Parathyroid adenoma (tissue), 2 donors: Measurements from ENCODE around the gene PYGO1.

Source experiments
- H2AFZ ChIP-seq: fragments of 300-600 bp; sonication (generic); one replicate; pipeline ENCODE4 v1.7.0; 2017; ENCODE audit warnings: antibody characterized with exemption, mild to moderate bottlenecking
- H3K27ac ChIP-seq: fragments of 300-600 bp; sonication (generic); one replicate; pipeline ENCODE4 v1.7.0; 2017
- H3K27me3 ChIP-seq: fragments of 300-600 bp; sonication (generic); one replicate; pipeline ENCODE4 v1.7.0; 2017; ENCODE audit warnings: low read length; ENCODE audit not compliant: control insufficient read depth, insufficient read depth
- H3K36me3 ChIP-seq: fragments of 300-600 bp; sonication (generic); one replicate; pipeline ENCODE4 v1.7.0; 2017; ENCODE audit warnings: low read length; ENCODE audit not compliant: control insufficient read depth, insufficient read depth
- H3K4me1 ChIP-seq: fragments of 300-600 bp; sonication (generic); one replicate; pipeline ENCODE4 v1.7.0; 2017; ENCODE audit warnings: control low read depth
- H3K4me2 ChIP-seq: fragments of 300-600 bp; sonication (generic); one replicate; pipeline ENCODE4 v1.7.0; 2017; ENCODE audit warnings: low read length
- H3K4me3 ChIP-seq: fragments of 300-600 bp; sonication (generic); one replicate; pipeline ENCODE4 v1.7.0; 2017; ENCODE audit warnings: low read depth, low read length
- H3K79me2 ChIP-seq: fragments of 300-600 bp; sonication (generic); one replicate; pipeline ENCODE4 v1.7.0; 2017; ENCODE audit warnings: control low read depth
- H3K9ac ChIP-seq: fragments of 300-600 bp; sonication (generic); one replicate; pipeline ENCODE4 v1.7.0; 2017; ENCODE audit warnings: mild to moderate bottlenecking
- H3K9me3 ChIP-seq: fragments of 300-600 bp; sonication (generic); one replicate; pipeline ENCODE4 v1.7.0; 2017; ENCODE audit warnings: low read length; ENCODE audit not compliant: control insufficient read depth
- TF ChIP-seq, protein P1 (sequence below): fragments of 300-600 bp; sonication (generic); IDR thresholded peaks from one replicate; pipeline ENCODE4 v1.7.0; 2017; ENCODE audit warnings: antibody characterized with exemption, mild to moderate bottlenecking
- donor health status: primary hyperparathyroidism.

PYGO1 gene

GRCh38 chr15:55590788-55591187 is 2.6 kb upstream of the PYGO1 start:
- Histone ChIP-seq H3K9me3 (no peaks in the 10 kb centered on the region), H3K79me2 (peaks cover 5% of the 10 kb centered on the region), H3K4me1 (no peaks in the 10 kb centered on the region), H3K27ac (no peak overlapping the region), H3K4me3 (no peak overlapping the region), H3K9ac (no peak overlapping the region), H3K27me3 (no peaks in the 10 kb centered on the region), H2AFZ (no peak overlapping the region), H3K4me2 (no peak overlapping the region), H3K36me3 (no peaks in the 10 kb centered on the region)
- TF ChIP-seq, protein P1, sequence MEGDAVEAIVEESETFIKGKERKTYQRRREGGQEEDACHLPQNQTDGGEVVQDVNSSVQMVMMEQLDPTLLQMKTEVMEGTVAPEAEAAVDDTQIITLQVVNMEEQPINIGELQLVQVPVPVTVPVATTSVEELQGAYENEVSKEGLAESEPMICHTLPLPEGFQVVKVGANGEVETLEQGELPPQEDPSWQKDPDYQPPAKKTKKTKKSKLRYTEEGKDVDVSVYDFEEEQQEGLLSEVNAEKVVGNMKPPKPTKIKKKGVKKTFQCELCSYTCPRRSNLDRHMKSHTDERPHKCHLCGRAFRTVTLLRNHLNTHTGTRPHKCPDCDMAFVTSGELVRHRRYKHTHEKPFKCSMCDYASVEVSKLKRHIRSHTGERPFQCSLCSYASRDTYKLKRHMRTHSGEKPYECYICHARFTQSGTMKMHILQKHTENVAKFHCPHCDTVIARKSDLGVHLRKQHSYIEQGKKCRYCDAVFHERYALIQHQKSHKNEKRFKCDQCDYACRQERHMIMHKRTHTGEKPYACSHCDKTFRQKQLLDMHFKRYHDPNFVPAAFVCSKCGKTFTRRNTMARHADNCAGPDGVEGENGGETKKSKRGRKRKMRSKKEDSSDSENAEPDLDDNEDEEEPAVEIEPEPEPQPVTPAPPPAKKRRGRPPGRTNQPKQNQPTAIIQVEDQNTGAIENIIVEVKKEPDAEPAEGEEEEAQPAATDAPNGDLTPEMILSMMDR = no peak

- no peak overlapping the region for H3K27ac ChIP-seq
- H3K4me2 ChIP-seq = no peak overlapping the region
- no peak overlapping the region for H3K9ac ChIP-seq
- H3K4me1 ChIP-seq = no peaks in the 10 kb centered on the region
- H2AFZ ChIP-seq = no peak overlapping the region
- no peaks in the 10 kb centered on the region for H3K27me3 ChIP-seq
- H3K79me2 ChIP-seq = peaks cover 5% of the 10 kb centered on the region
- TF ChIP-seq, protein P1 = no peak
- no peaks in the 10 kb centered on the region for H3K36me3 ChIP-seq
- H3K4me3 ChIP-seq = no peak overlapping the region
- H3K9me3 ChIP-seq = no peaks in the 10 kb centered on the region
Measured at GRCh38 chr15:55589287-55589686, 1.1 kb upstream of the PYGO1 start.

- Histone ChIP-seq H3K27me3 (no peaks in the 10 kb centered on the region), H3K4me2 (peak overlapping the region; percentile 74), H3K4me1 (no peaks in the 10 kb centered on the region), H2AFZ (peak overlapping the region; percentile 84), H3K36me3 (no peaks in the 10 kb centered on the region), H3K9me3 (no peaks in the 10 kb centered on the region), H3K27ac (peak overlapping the region; percentile 67), H3K9ac (no peak overlapping the region), H3K4me3 (peak overlapping the region; percentile 55), H3K79me2 (peaks cover 5% of the 10 kb centered on the region)
- TF ChIP-seq, protein P1 = no peak
Measured at GRCh38 chr15:55588815-55589115, 620 bp upstream of the PYGO1 start.

DNA sequence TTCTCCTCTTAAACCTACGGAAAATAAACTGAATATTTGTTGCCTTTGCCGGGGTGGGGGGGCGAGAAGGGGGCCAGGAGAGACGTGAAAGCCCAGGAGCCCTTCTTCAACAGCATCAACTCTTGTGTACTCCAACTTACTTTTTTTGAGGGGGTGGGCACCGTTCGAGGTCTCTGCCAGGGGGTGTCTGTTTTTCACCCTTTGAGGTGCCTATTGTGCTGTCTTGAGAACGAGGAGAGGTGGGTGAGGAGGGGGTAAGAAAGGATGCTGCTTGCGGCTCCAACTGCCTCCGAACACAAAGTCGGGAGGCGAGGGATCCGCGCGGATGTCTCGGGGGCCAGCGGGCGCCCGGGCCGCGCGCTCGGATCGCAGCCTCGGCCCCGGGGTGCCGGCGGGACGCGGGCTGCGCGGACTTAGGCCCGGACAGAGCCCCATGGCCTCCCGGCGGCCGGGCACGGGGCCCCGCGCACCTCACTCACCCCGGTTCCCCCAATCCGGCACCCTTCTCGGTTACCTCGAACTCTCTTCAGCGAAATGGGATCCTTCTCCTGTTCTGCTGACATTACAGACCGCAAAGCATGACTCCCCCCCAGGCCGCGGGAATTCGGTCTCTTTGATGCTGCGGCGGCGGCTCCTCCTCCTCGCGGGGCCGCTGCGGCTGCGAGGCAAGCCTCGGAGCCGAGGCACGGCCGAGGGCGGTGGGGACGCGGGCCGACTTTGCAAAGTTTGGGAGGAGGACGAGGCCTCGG is 650 bp downstream of the PYGO1 start:
- Histone ChIP-seq H3K4me2 (peak overlapping the region; percentile 74), H3K4me3 (peak overlapping the region; percentile 67), H3K36me3 (no peaks in the 10 kb centered on the region), H2AFZ (peak overlapping the region; percentile 66), H3K9me3 (no peaks in the 10 kb centered on the region), H3K4me1 (no peaks in the 10 kb centered on the region), H3K9ac (no peak overlapping the region), H3K27ac (peak overlapping the region; percentile 62), H3K27me3 (no peaks in the 10 kb centered on the region), H3K79me2 (peaks cover 5% of the 10 kb centered on the region)
- TF ChIP-seq, protein P1 = no peak

DNA sequence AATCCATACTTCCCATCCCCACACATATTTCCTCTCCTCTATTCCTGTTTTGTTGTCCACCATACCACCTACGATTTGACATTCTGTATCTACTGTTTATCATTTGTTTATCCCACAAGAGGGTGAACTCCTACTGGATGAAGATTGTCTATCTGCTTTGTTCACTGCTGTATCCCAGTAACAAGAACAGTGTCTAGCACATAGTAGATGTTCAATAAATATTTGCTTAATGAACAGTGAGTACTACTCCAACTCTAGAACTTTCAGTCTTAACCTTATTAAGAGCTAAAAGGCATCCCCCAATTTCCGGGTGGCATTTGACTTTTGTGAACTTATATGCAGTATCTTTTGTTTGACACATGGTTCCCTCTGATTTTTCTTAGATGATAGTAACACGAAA is 1.3 kb downstream of the PYGO1 start:
- TF ChIP-seq, protein P1 = no peak
- Histone ChIP-seq H3K4me3 (peak overlapping the region; percentile 67), H2AFZ (no peak overlapping the region), H3K27ac (no peak overlapping the region), H3K9ac (no peak overlapping the region), H3K4me1 (no peaks in the 10 kb centered on the region), H3K9me3 (no peaks in the 10 kb centered on the region), H3K4me2 (peak overlapping the region; percentile 74), H3K36me3 (no peaks in the 10 kb centered on the region), H3K79me2 (peaks cover 5% of the 10 kb centered on the region), H3K27me3 (no peaks in the 10 kb centered on the region)
